HEK293 (cell line): ENCODE measurements around the gene CRYBB3.

Experiments
- CTCF ChIP-seq: fragments of 450-650 bp; formaldehyde crosslinking; IDR thresholded peaks from 2 replicates; pipeline ENCODE4 v1.5.1; 2016; ENCODE audit warnings: missing biosample characterization, missing genetic modification characterization
- ZNF248 ChIP-seq: fragments of 450-650 bp; formaldehyde crosslinking; IDR thresholded peaks from 2 replicates; pipeline ENCODE4 v1.5.1; 2017; ENCODE audit warnings: missing biosample characterization, missing genetic modification characterization
- ZNF398 ChIP-seq: fragments of 450-650 bp; formaldehyde crosslinking; IDR thresholded peaks from 2 replicates; pipeline ENCODE4 v1.5.1; 2017; ENCODE audit warnings: missing biosample characterization, missing genetic modification characterization
- ZNF639 ChIP-seq: fragments of 450-650 bp; formaldehyde crosslinking; IDR thresholded peaks from 2 replicates; pipeline ENCODE4 v1.5.1; 2016; ENCODE audit warnings: missing biosample characterization, missing genetic modification characterization
- ZNF658 ChIP-seq: fragments of 450-650 bp; formaldehyde crosslinking; IDR thresholded peaks from 2 replicates; pipeline ENCODE4; 2016; ENCODE audit warnings: missing biosample characterization, missing genetic modification characterization

GRCh38 chr22:25161017-25161915, 38.4 kb upstream of the CRYBB3 start:
- TF ChIP-seq ZNF639 (tag by site-specific recombination): no peak
- no peak for TF ChIP-seq ZNF248
- no peak for TF ChIP-seq ZNF398
- TF ChIP-seq CTCF: no peak
- TF ChIP-seq ZNF658: no peak
